Measurements from ENCODE around the gene BICD1.

DNA sequence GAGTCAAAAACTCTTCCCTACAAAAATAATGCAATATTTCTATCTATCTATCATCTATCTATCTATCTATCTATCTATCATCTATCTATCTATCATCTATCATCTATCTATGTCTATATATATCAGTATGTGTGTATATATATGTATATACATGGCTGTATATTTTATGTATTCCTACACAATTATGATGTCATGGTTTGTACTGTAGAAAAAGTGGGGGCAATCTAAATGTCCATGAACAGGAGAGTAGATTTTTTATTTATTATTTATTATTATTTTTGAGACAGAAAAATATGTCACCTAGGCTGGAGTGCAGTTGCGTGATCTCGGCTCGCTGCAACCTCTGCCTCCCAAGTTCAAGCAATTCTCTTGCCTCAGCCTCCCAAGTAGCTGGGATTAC lies 45.6 kb upstream of the BICD1 start:
- TF ChIP-seq, protein P1, sequence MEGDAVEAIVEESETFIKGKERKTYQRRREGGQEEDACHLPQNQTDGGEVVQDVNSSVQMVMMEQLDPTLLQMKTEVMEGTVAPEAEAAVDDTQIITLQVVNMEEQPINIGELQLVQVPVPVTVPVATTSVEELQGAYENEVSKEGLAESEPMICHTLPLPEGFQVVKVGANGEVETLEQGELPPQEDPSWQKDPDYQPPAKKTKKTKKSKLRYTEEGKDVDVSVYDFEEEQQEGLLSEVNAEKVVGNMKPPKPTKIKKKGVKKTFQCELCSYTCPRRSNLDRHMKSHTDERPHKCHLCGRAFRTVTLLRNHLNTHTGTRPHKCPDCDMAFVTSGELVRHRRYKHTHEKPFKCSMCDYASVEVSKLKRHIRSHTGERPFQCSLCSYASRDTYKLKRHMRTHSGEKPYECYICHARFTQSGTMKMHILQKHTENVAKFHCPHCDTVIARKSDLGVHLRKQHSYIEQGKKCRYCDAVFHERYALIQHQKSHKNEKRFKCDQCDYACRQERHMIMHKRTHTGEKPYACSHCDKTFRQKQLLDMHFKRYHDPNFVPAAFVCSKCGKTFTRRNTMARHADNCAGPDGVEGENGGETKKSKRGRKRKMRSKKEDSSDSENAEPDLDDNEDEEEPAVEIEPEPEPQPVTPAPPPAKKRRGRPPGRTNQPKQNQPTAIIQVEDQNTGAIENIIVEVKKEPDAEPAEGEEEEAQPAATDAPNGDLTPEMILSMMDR (IDR thresholded peaks at IDR 0.05 in 8 of 11, conservative IDR thresholded peaks at IDR 0.05 in 3 of 11): no peak
- TF ChIP-seq POLR2A (IDR thresholded peaks at IDR 0.05) (no peak), POLR2AphosphoS5 (IDR thresholded peaks at IDR 0.05) (no peak)

Data from spleen (tissue), 7 donors.